ENCODE results near the gene PFN3. TPM values are rescaled to one million over a fixed set of nuclear protein-coding genes. Genes with fewer than 3 reads are reported as not detected.
"Not testable (repeated sequence)": the region's sequence is repeated elsewhere in the genome, so short reads cannot be mapped to it uniquely, and the experiment has no call there.

PFN3 gene
- total and polyA plus RNA-seq, 7 donors: not detected

DNA sequence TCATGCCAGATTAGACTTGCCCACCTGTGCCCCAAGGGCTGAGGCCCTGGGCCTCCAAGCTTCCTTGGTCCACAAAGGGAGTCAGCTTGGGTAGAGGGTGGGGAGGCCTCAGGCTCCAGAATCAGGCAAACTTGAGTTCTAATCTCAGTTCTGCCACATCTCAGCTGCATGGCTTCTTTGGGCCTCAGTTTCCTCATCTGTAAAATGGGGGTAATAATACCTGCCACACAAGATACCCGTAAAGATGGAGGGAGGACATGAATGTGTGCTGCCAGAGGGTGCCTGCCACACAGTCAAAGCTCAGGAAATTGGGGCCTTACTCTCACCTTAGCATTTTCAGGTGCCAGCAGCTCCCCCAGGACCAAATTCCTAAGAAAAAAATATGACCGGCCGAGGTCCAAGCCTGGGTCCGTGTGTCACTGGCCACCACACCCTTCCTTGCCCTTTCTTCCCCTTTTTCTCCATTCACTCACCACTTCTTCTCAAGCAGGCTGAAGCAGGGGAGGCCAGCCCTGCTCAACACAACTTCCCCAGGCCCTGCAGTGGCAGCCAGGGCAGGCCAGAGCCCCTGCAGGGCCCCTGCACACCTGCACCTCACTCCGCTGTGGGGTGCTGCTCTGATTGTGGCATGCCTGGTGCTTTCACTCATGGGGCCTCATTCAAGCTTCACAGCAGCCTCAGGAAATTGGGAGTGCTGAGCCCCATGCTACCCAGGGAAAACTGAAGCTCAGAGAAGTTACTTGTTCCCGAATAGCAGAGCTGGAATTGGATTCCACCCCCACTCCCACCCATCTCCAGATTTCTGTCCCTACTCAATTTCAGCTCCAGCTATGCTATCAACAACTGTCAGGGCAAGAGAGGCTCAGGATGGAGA lies 38.8 kb downstream of the PFN3 start:
- peak in 1 of 2 donors; percentile 38 for DNase-seq
- H3K9me3 ChIP-seq: no peaks in the 10 kb centered on the region

DNA sequence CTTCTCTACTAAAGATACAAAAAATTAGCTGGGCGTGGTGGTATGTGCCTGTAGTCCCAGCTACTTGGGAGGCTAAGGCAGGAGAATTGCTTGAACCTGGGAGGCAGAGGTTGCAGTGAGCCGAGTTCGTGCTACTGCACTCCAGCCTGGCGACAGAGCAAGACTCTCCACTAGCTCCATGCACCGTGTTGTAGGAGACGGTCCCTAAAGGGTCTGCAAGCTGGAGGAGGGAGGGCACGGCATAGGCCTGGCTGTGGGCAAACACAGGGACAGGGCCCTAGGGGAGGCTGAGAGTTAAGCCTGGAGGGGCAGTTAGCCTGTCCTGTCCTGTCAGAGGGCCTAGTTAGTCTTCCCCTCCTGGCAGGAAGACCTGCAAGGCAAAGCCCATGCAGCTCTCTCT lies 39.7 kb downstream of the PFN3 start:
- H3K9me3 ChIP-seq; H3K4me3 ChIP-seq; H3K27ac ChIP-seq; ATAC-seq; H3K36me3 ChIP-seq (ENCODE audit: insufficient read depth in 1 of 2, low read depth in 1 of 2); intact Hi-C loops (cut with DNase I); H3K27me3 ChIP-seq (ENCODE audit: insufficient read depth in 3 of 3, low read length in 2 of 3): not testable (repeated sequence)
- peak in 1 of 2 donors; percentile 35 for DNase-seq
- 84 to 92% (median 90%) methylated on average over 7 of the region's 7 CpGs for WGBS, 3 donors
- peaks cover 22% of the 10 kb centered on the region for H3K4me1 ChIP-seq

More for the DNA sequence above, 38.8 kb downstream of the PFN3 start:
- intact Hi-C loops (cut with DNase I): no loop called here
- WGBS, 3 donors: 76 to 79% (median 78%) methylated on average over 6 of the region's 6 CpGs
- H3K27ac ChIP-seq: no peak overlapping the region
- no peak for ATAC-seq
- TF ChIP-seq, protein P1, sequence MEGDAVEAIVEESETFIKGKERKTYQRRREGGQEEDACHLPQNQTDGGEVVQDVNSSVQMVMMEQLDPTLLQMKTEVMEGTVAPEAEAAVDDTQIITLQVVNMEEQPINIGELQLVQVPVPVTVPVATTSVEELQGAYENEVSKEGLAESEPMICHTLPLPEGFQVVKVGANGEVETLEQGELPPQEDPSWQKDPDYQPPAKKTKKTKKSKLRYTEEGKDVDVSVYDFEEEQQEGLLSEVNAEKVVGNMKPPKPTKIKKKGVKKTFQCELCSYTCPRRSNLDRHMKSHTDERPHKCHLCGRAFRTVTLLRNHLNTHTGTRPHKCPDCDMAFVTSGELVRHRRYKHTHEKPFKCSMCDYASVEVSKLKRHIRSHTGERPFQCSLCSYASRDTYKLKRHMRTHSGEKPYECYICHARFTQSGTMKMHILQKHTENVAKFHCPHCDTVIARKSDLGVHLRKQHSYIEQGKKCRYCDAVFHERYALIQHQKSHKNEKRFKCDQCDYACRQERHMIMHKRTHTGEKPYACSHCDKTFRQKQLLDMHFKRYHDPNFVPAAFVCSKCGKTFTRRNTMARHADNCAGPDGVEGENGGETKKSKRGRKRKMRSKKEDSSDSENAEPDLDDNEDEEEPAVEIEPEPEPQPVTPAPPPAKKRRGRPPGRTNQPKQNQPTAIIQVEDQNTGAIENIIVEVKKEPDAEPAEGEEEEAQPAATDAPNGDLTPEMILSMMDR (IDR thresholded peaks at IDR 0.05): no peak
- no peaks in the 10 kb centered on the region for H3K36me3 ChIP-seq (ENCODE audit: insufficient read depth in 1 of 2, low read depth in 1 of 2)
- H3K4me3 ChIP-seq: no peak overlapping the region
- peaks cover 30% of the 10 kb centered on the region for H3K4me1 ChIP-seq
- no peaks in the 10 kb centered on the region for H3K27me3 ChIP-seq (ENCODE audit: insufficient read depth in 3 of 3, low read length in 2 of 3)

DNA sequence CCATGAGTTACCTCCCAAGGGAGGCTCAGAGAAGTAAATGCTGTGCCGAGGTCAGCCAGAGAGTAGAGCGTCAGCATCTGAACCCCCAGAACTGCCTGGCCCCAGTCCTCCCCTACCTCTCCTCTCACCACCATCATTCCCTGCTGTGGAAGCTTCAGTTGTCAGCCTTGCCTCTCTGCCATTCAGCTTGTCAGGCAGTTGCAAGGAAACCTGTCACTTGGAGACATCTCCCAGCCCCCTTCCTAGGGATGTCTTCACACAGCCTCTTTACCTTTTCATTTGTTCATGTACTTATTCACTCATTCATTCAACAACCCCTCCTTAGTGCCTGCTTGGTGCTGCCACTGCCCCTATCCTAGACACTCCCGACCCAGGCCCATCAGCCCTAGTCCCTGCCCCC lies 40.6 kb downstream of the PFN3 start:
- H3K27ac ChIP-seq: no peak overlapping the region
- ATAC-seq (no peak), DNase-seq (peak in 1 of 2 donors; percentile 6)
- peaks cover 22% of the 10 kb centered on the region for H3K4me1 ChIP-seq
- no peaks in the 10 kb centered on the region for H3K36me3 ChIP-seq (ENCODE audit: insufficient read depth in 1 of 2, low read depth in 1 of 2)
- H3K4me3 ChIP-seq: no peak overlapping the region
- intact Hi-C loops (cut with DNase I): no loop called here
- H3K9me3 ChIP-seq: no peaks in the 10 kb centered on the region
- WGBS, 3 donors: 69 to 81% (median 75%) methylated on average over 3 of the region's 3 CpGs
- no peaks in the 10 kb centered on the region for H3K27me3 ChIP-seq (ENCODE audit: insufficient read depth in 3 of 3, low read length in 2 of 3)
- TF ChIP-seq, protein P1 (IDR thresholded peaks at IDR 0.05): no peak

DNA sequence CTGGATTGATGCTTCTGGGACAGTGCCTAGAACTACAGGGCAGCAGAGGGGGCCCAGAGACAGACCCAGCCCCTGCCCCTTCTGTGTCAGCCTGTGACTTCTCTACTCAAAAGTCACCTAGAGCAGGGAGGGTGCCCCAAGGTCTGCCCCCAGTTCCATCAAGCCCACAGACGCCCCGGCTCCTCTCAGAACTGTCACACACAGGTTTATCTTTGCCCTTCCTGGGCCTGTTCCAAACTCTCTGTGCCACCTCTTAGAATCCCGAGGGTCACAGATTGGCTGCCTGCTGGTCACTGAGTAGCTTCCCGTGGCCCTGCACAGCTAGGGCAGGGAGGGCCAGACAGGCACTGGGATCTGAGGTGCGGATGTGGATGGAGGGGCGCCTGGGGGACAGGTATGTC lies 41.0 kb downstream of the PFN3 start:
- no peak overlapping the region for H3K27ac ChIP-seq
- ATAC-seq (no peak), DNase-seq (no peak)
- 72 to 74% (median 74%) methylated on average over 6 of the region's 6 CpGs for WGBS, 3 donors
- H3K4me1 ChIP-seq: peaks cover 22% of the 10 kb centered on the region
- H3K4me3 ChIP-seq: no peak overlapping the region
- intact Hi-C loops (cut with DNase I): no loop called here
- H3K9me3 ChIP-seq: no peaks in the 10 kb centered on the region
- no peaks in the 10 kb centered on the region for H3K36me3 ChIP-seq (ENCODE audit: insufficient read depth in 1 of 2, low read depth in 1 of 2)
- no peaks in the 10 kb centered on the region for H3K27me3 ChIP-seq (ENCODE audit: insufficient read depth in 3 of 3, low read length in 2 of 3)
- TF ChIP-seq, protein P1 (IDR thresholded peaks at IDR 0.05): no peak

DNA sequence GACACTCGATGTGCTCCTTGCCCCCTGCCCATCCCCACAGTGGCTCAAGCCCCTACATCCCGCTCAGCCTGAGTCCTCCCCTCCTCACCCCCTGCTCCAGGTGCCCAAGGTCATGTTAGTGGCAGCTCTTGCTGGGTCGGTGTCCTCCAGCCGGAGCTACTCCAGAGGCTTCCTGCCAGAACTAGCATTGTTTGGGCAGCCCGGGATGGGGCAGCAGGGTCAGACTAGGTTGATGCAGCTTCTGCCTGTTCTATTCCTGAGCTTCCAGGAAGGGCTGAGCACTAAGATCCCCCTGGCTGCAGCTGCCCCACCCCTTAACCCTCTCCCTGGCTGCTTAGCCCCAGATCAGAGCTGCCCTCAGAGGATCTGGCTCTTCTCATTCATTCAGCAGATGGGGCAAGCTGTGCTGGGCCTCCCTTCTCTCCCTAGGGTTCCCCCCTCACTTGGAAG lies 42.1 kb downstream of the PFN3 start:
- Histone ChIP-seq H3K4me1 (peaks cover 18% of the 10 kb centered on the region), H3K9me3 (no peaks in the 10 kb centered on the region), H3K4me3 (peak overlapping the region; percentile 53), H3K36me3 (ENCODE audit: insufficient read depth in 1 of 2, low read depth in 1 of 2) (no peaks in the 10 kb centered on the region), H3K27ac (no peak overlapping the region), H3K27me3 (ENCODE audit: insufficient read depth in 3 of 3, low read length in 2 of 3) (no peaks in the 10 kb centered on the region)
- peak; percentile 10 to 53 (median 18) for ATAC-seq
- TF ChIP-seq, protein P1 (IDR thresholded peaks at IDR 0.05): no peak
- intact Hi-C loops (cut with DNase I): no loop called here
- no peak for DNase-seq
- WGBS, 3 donors: 5 to 17% (median 11%) methylated on average over 5 of the region's 5 CpGs
